DOHH2 (cell line): Measurements from ENCODE around the gene ACP3.

Experiments
- H3F3A ChIP-seq: fragments of 200-600 bp; sonication (generic), shearing (Covaris generic); 2 replicates; pipeline ENCODE4 v1.6.0; 2016; ENCODE audit warnings: antibody characterized with exemption, mild to moderate bottlenecking; ENCODE audit not compliant: control insufficient read depth, insufficient read depth
- H3K27ac ChIP-seq: fragments of 200-600 bp; sonication (generic); 2 replicates; pipeline ENCODE4 v1.5.1; 2014; ENCODE audit warnings: low read depth, mild to moderate bottlenecking, low read length, moderate library complexity
- H3K27me3 ChIP-seq: fragments of 200-600 bp; sonication (generic); 2 replicates; pipeline ENCODE4 v1.6.1; 2014; ENCODE audit warnings: mild to moderate bottlenecking, low read length, mixed read lengths; ENCODE audit not compliant: control insufficient read depth
- H3K36me3 ChIP-seq: fragments of 200-600 bp; sonication (generic); 2 replicates; pipeline ENCODE4 v1.6.1; 2014; ENCODE audit warnings: mild to moderate bottlenecking, low read length, moderate library complexity, mixed read lengths; ENCODE audit not compliant: control insufficient read depth
- H3K4me1 ChIP-seq: fragments of 200-600 bp; sonication (generic); 2 replicates; pipeline ENCODE4 v1.6.1; 2014; ENCODE audit warnings: mild to moderate bottlenecking, low read length, mixed read lengths; ENCODE audit not compliant: control insufficient read depth
- H3K4me2 ChIP-seq: fragments of 200-600 bp; sonication (generic); 2 replicates; pipeline ENCODE4 v1.6.0; 2014; ENCODE audit warnings: mild to moderate bottlenecking, low read length, moderate library complexity
- H3K4me3 ChIP-seq: fragments of 200-600 bp; sonication (generic); 2 replicates; pipeline ENCODE4 v1.5.1; 2014; ENCODE audit warnings: mild to moderate bottlenecking, low read length, mixed read lengths
- H3K79me2 ChIP-seq: fragments of 200-600 bp; sonication (generic); 2 replicates; pipeline ENCODE4 v1.6.1; 2014; ENCODE audit warnings: mild to moderate bottlenecking, low read length, mixed read lengths; ENCODE audit not compliant: control insufficient read depth
- H3K9me2 ChIP-seq: fragments of 200-600 bp; sonication (generic); replicated peaks from 2 replicates; pipeline ENCODE4 v1.6.1; 2014; ENCODE audit warnings: mild to moderate bottlenecking, low read length, mixed read lengths; ENCODE audit not compliant: control insufficient read depth
- H3K9me3 ChIP-seq: fragments of 200-600 bp; sonication (generic); 2 replicates; pipeline ENCODE4 v1.6.1; 2014; ENCODE audit warnings: antibody characterized with exemption, low read length, mixed read lengths; ENCODE audit not compliant: control insufficient read depth, insufficient read depth
- H4K20me1 ChIP-seq: fragments of 200-600 bp; sonication (generic); 2 replicates; pipeline ENCODE4 v1.6.0; 2014; ENCODE audit warnings: low read depth, mild to moderate bottlenecking, antibody characterized with exemption, low read length, moderate library complexity; ENCODE audit not compliant: control insufficient read depth, insufficient read depth
- EZH2phosphoT487 ChIP-seq: fragments of 200-600 bp; sonication (generic); IDR thresholded peaks from 2 replicates; pipeline ENCODE4 v1.6.1; 2017; ENCODE audit warnings: borderline replicate concordance, mild to moderate bottlenecking, antibody characterized with exemption, low read length, moderate library complexity, mixed read lengths
- TF ChIP-seq, protein P1 (sequence below): fragments of 200-600 bp; sonication (generic); IDR thresholded peaks from one replicate; pipeline ENCODE4 v1.5.1; 2014; ENCODE audit warnings: antibody characterized with exemption, mild to moderate bottlenecking, low read depth, low read length; ENCODE audit not compliant: poor library complexity, severe bottlenecking

ACP3 gene

DNA sequence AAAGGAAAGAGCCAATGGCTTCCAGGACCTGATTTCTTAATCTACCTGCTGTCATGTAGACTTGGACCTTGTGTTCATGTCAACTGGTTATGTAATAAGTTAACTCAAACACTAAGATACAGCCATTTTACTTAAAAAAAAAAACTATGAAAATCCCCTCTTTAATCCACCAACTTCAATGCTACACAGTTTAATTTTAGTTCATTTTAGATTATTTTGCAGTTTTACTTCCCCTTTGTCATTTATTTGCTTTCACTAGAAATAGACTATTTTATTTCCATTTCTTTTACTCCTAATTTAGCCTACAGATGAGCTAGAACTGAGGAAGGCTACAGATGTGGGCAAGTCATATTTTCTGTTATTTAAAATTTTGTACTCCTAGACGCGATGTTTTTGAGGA is 89.4 kb downstream of the ACP3 start:
- no peaks in the 10 kb centered on the region for H3K9me3 ChIP-seq
- no peaks in the 10 kb centered on the region for H4K20me1 ChIP-seq
- TF ChIP-seq EZH2phosphoT487, result no peak
- TF ChIP-seq, protein P1, sequence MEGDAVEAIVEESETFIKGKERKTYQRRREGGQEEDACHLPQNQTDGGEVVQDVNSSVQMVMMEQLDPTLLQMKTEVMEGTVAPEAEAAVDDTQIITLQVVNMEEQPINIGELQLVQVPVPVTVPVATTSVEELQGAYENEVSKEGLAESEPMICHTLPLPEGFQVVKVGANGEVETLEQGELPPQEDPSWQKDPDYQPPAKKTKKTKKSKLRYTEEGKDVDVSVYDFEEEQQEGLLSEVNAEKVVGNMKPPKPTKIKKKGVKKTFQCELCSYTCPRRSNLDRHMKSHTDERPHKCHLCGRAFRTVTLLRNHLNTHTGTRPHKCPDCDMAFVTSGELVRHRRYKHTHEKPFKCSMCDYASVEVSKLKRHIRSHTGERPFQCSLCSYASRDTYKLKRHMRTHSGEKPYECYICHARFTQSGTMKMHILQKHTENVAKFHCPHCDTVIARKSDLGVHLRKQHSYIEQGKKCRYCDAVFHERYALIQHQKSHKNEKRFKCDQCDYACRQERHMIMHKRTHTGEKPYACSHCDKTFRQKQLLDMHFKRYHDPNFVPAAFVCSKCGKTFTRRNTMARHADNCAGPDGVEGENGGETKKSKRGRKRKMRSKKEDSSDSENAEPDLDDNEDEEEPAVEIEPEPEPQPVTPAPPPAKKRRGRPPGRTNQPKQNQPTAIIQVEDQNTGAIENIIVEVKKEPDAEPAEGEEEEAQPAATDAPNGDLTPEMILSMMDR, result no peak
- H3K36me3 ChIP-seq, result no peaks in the 10 kb centered on the region
- no peaks in the 10 kb centered on the region for H3K9me2 ChIP-seq
- H3K27me3 ChIP-seq, result no peaks in the 10 kb centered on the region
- H3K4me3 ChIP-seq, result peak overlapping the region; percentile 21
- H3K79me2 ChIP-seq, result no peaks in the 10 kb centered on the region
- peaks cover 17% of the 10 kb centered on the region for H3F3A ChIP-seq
- H3K4me2 ChIP-seq, result peak overlapping the region; percentile 53
- peak overlapping the region; percentile 37 for H3K27ac ChIP-seq
- H3K4me1 ChIP-seq, result peaks cover 39% of the 10 kb centered on the region

DNA sequence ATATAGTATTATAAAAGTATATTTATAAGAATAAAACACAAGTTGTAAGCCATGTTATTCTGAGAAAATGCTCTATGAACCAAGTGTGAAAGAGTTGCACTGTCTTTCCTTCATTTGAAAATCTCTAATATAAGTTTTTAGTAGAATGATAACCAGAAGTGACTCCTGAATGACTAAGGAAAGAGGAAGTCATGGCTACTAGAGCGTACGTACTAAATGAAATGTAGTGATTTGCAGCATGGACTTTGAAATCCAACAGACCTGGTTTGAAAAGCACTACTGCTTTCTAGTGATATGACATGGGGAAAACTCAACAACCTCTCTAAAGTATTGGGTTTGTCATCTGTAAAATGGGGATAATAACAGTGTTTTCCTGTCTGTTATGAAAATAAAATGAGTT is 89.8 kb downstream of the ACP3 start:
- Histone ChIP-seq H3K9me3 (no peaks in the 10 kb centered on the region), H3K27ac (peak overlapping the region; percentile 37), H3F3A (peaks cover 17% of the 10 kb centered on the region), H3K27me3 (no peaks in the 10 kb centered on the region), H3K4me1 (peaks cover 39% of the 10 kb centered on the region), H4K20me1 (no peaks in the 10 kb centered on the region), H3K36me3 (no peaks in the 10 kb centered on the region), H3K4me2 (peak overlapping the region; percentile 53), H3K9me2 (no peaks in the 10 kb centered on the region), H3K79me2 (no peaks in the 10 kb centered on the region), H3K4me3 (peak overlapping the region; percentile 30)
- no peak for TF ChIP-seq EZH2phosphoT487
- TF ChIP-seq, protein P1, result no peak
